Fibroblast of lung (primary cell): ENCODE results near the gene NUP62CL.

Experiments used
- EZH2 ChIP-seq: IDR thresholded peaks from 2 replicates; pipeline ENCODE4 v1.5.1; 2012; ENCODE audit warnings: low read length, control low read depth, mild to moderate bottlenecking; ENCODE audit errors: missing control alignments
- TF ChIP-seq, protein P1 (sequence below), 2 donors: IDR thresholded peaks in 1 of 2; conservative IDR thresholded peaks in 1 of 2; 1 replicate in 1 of 2; 2 replicates in 1 of 2; pipeline ENCODE4 v1.5.1; 2011 to 2012; ENCODE audit warnings: low read length in 2 of 2, control low read depth in 1 of 2, inconsistent platforms in 1 of 2, low read depth in 1 of 2, mild to moderate bottlenecking in 1 of 2

DNA sequence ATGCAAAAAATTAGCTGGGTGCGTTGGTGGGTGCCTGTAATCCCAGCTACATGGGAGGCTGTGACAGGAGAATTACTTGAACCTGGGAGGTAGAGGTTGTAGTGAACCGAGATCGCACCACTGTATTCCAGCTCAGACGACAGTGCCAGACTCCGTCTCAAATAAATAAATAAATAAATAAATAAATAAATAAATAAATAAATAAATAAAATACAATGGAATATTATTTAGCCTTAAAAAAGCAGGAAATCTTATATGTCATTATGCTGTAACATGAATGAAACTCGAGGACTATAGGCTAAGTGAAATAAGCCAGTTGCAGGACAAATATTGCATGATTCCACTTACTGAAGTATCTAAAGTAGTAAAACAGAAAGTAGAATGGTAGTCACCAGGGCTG, 130.1 kb downstream of the NUP62CL start:
- TF ChIP-seq, protein P1, sequence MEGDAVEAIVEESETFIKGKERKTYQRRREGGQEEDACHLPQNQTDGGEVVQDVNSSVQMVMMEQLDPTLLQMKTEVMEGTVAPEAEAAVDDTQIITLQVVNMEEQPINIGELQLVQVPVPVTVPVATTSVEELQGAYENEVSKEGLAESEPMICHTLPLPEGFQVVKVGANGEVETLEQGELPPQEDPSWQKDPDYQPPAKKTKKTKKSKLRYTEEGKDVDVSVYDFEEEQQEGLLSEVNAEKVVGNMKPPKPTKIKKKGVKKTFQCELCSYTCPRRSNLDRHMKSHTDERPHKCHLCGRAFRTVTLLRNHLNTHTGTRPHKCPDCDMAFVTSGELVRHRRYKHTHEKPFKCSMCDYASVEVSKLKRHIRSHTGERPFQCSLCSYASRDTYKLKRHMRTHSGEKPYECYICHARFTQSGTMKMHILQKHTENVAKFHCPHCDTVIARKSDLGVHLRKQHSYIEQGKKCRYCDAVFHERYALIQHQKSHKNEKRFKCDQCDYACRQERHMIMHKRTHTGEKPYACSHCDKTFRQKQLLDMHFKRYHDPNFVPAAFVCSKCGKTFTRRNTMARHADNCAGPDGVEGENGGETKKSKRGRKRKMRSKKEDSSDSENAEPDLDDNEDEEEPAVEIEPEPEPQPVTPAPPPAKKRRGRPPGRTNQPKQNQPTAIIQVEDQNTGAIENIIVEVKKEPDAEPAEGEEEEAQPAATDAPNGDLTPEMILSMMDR (conservative IDR thresholded peaks at IDR 0.05 in 1 of 2, IDR thresholded peaks at IDR 0.05 in 1 of 2; ENCODE audit: low read depth in 1 of 2, low read length in 2 of 2), result no peak
- no peak for TF ChIP-seq EZH2
